ENCODE results near the gene BAD.
"Not testable (repeated sequence)": the region's sequence is repeated elsewhere in the genome, so short reads cannot be mapped to it uniquely, and the experiment has no call there.

The BAD gene

GRCh38 chr11:64284048-64284961 lies at the start of gene BAD:
Gene BAD, minus strand, starts transcription at chr11:64284665. Its CDS starts 297 bp downstream, at chr11:64284368.
- DNase-seq, result peak; percentile 95

DNA sequence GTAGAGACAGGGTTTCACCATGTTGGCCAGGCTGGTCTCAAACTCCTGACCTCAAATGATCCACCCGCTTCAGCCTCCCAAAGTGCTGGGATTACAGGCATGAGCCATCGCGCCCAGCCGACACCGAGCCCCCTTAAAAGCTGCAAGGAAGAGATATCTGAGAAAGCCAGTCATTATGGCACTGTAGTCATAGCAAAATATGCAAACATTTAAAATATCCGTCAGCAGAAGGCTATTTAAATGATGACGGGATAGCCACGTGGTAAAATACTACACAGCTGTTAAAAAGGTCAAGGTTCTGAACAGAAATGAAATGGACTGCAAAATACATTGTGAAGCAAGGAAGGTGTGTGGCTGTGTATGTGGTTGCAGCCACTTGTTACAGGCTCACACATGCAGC lies 49.1 kb upstream of the BAD start:
- no peak for DNase-seq

DNA sequence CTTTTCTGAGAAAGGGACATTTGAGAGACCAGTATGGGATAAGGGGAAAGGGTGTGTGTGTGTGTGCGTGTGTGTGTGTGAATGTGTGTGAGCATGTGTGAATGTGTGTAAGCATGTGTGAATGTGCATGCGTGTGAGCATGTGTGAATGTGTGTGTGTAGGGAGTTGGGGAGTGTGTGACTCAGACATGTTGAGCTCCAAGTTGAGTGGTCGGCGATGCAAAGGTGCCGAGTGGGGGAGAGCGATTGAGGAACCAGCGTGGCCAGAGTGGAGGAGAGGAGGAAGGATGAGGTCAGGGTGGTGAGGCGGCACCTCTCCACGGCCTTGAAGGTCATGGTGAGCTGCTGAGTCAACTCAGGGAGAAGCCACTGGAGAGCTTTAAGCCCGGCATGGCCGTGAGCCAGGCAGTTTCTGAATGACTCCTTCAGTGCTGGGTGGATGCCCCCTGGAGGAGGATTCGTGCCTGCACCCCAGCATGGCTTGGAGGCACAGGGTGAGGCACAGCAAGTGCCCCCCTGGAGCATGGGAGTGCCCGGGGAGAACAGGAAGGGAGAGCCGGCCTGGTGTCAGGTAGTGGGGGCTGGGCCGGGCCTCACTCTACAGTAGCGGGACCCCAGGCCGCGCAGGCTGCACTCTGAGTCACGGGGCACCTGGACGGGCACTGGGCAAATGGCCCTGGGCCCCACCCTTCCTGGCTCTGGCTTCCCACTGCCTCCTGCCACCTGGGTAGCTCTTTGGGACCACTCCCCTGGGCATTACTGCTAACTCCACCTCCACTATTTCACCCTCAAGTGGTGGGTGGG lies 47.3 kb upstream of the BAD start:
- DNase-seq, result peak; percentile 85

DNA sequence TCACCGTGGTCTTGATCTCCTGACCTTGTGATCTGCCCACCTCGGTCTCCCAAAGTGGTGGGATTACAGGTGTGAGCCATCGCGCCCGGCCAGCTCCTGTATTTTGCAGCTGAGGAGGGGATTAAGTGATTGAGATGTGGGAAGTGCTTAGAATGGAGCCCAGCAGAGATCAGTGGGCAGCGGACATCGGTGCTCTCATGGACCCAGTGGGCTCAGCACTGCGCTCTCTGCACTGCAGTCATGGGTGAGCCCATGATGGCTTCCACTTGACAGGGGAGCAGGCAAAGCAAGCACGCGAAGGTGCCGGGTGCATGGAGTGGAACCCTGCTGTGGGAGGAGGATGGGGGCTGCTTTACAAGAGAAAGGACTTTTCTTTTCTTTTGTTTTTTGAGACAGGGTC lies 46.4 kb upstream of the BAD start:
- no peak for DNase-seq

DNA sequence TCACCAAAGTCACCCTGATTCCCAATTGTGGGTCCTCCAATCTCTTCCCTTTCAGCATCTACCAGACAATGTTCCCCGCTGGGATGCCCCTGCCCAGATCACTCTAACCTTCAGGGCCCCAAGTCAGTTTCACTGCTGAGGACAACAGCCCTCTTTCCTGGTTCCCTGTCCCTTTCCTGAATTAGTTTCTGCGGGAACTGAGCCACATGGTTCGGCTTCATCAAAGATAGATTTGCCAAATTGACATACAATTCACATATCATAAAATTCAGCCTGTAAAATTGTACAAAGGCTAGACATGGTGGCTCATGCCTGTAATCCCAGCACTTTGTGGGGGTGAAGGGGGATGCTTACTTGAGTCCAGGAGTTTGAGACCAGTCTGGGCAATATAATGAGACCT lies 43.5 kb upstream of the BAD start:
- no peak for DNase-seq

DNA sequence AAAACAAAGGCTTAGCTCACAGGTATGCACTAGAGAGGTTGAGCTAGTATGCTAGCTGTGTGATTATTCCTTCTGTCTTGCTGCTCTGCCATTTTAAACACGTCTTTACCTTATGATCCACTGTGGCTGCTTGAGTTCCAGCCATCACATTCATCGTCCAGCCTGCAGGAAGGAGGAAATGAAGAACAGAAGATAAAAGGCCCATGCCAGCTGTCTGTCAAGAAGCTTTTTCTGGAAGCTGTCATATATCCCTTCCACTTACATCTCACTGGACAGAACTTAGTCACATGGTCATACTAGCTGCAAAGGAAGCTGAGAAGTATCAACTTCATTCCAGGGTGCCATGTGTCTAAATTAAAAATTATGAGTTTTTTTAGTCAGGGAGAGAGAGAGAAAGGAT lies 42.9 kb upstream of the BAD start:
- DNase-seq, result no peak

DNA sequence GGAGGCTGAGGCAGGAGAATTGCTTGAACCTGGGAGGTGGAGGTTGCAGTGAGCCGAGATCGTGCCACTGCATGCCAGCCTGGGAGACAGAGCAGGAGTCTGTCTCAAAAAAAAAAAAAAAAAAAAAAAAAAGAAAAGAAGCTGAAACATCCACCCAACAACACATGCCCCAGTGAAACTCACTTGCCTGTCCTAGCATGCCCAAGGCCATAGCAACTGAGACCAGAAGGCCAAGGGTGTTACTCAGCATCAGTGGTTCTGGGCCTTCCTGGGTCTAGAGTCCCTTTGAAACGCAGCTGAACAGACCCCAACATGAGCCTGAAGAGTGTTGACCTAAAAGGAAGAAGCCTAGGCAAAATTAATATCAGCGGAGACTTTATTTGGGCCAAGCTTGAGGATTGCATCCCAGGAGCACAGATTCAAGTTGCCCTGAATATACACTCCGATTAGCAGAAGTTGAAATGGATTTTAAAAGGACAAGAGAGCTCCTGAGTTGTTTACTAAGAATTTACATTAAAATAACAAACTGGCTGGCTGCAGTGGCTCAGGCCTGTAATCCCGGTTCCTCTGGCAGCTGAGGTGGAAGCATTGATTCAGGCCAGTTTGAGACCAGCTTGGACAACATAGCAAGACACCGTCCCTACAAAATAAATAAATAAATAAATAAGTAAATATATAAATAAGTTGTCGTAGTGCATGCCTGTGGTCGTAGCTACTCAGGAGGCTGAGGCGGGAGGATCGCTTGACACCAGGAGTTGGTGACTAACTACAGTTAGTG lies 40.4 kb upstream of the BAD start:
- no peak for DNase-seq

- DNase-seq, result not testable (repeated sequence)
Measured at GRCh38 chr11:64323984-64324383, 39.5 kb upstream of the BAD start.

DNA sequence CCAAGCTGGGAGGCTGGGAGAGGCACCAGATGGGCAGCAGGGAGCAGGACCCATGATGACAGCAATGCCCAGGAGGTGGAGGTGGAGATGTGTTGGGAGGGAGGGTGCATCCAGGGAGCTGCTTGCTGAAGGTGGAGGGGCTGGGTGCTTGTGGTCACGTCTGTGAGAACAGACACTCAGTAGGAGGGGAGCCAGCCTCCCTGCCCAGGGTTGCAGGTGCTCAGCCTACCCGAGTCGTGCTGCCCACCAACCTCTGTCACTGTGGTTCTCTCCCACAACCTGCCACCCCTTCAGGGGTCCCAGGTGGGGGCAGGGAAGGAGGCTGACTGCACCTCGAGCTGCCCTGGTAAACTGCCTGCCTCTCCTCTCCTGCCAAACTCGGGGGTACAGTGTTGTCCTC lies 38.9 kb upstream of the BAD start:
- DNase-seq, result no peak

DNA sequence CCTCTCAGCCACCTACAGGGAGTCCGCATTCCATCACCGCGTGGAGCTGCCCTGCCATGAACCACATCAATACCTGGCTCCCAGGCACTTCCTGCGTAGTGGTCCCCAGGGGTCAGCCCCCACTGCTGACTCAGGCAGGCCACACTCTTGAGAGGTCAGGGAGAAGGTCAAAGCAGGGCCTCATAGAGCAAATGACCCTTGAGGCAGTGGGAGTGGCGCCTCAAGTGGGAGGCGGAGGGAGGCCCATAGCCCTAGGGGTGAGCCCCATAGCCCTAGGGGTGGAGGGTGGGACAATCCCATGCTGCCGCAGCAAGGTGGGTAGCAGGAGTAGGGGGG lies 38.4 kb upstream of the BAD start:
- DNase-seq, result no peak

DNA sequence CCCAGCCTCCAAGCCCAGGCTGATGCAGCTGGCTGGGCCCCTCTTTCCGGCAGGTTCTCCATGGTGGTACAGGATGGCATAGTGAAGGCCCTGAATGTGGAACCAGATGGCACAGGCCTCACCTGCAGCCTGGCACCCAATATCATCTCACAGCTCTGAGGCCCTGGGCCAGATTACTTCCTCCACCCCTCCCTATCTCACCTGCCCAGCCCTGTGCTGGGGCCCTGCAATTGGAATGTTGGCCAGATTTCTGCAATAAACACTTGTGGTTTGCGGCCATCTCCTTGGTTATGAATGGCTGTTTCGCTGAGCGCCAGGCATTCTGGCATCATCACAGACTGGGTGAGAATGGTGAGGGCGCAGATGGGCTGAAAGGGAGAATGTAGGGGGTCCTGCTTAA lies 37.1 kb upstream of the BAD start:
- no peak for DNase-seq

- DNase-seq, result no peak
Measured at GRCh38 chr11:64321026-64321425, 36.6 kb upstream of the BAD start.

GRCh38 chr11:64320556-64320955 lies 36.1 kb upstream of the BAD start:
- DNase-seq, result no peak

DNA sequence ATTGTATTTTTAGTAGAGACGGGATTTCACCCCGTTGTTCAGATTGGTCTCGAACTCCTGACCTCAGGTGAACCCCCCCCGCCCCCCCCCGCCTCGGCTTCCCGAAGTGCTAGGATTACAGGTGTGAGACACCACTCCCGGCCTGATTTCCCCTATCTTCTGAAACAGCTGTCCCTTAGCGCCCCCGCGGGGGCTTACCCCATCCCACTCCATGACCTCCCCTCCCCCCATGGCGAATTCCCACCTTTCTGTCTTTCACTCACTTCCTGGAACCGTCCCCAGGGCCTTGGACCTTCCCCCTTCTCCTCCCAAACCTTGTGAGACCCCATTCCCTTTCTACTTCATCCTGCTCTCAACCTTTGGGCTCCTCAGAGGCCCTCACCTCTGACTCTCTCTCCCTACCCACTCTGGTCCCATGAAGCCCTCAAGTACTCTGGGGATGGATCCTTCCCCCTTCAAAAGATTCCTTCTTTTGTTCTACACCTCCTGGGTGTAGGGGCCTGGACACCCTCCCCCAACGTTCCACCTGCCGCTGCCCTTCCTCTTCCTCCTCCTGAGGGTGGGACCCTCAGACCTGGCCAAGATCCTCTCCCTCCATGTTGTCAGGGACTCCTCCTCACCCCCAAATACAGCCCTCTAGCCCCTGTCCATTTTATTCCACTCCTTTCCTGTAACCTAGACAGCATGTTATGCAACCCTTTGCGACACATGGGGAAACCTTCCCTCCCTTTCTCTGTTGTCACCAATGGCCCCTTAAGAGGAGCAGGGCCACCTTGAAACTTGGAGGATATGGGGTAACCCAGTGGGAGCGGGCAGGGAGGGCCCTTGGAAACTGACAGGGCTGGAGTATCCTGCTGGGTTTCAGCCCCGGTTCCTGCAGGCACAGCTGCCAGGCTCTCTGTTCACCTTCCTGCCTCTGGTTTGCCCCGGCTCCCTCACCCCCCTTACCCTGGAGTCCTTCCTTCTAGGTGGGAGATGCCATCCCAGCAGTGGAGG lies 34.6 kb upstream of the BAD start:
- DNase-seq, result no peak

GRCh38 chr11:64317961-64318765 lies 33.7 kb upstream of the BAD start, which contains the start of gene PRDX5:
Gene PRDX5, plus strand, starts transcription at chr11:64318121. Its CDS starts 95 bp downstream, at chr11:64318216.
- peak; percentile 98 for DNase-seq

- peak; percentile 98 for DNase-seq
Measured at GRCh38 chr11:64317325-64317960, 33.0 kb upstream of the BAD start, which contains the start of gene TRMT112. Gene TRMT112, minus strand, starts transcription at chr11:64317559. Its CDS starts 33 bp downstream, at chr11:64317526.

- DNase-seq, result peak; percentile 53
Measured at GRCh38 chr11:64316672-64317324, 32.3 kb upstream of the BAD start.

DNA sequence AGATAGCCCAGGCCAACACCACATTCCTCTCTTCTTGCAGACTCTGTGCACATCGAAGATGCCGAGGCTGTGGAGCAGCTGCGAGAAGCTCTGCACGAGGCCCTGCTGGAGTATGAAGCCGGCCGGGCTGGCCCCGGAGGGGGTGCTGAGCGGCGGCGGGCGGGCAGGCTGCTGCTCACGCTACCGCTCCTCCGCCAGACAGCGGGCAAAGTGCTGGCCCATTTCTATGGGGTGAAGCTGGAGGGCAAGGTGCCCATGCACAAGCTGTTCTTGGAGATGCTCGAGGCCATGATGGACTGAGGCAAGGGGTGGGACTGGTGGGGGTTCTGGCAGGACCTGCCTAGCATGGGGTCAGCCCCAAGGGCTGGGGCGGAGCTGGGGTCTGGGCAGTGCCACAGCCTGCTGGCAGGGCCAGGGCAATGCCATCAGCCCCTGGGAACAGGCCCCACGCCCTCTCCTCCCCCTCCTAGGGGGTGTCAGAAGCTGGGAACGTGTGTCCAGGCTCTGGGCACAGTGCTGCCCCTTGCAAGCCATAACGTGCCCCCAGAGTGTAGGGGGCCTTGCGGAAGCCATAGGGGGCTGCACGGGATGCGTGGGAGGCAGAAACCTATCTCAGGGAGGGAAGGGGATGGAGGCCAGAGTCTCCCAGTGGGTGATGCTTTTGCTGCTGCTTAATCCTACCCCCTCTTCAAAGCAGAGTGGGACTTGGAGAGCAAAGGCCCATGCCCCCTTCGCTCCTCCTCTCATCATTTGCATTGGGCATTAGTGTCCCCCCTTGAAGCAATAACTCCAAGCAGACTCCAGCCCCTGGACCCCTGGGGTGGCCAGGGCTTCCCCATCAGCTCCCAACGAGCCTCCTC lies 31.4 kb upstream of the BAD start:
- not testable (repeated sequence) for DNase-seq
